Fibroblast of lung (primary cell): ENCODE results near the gene SCN5A.

Experiments
- EZH2 ChIP-seq: IDR thresholded peaks from 2 replicates; pipeline ENCODE4 v1.5.1; 2012; ENCODE audit warnings: low read length, control low read depth, mild to moderate bottlenecking; ENCODE audit errors: missing control alignments
- TF ChIP-seq, protein P1 (sequence below), 2 donors: IDR thresholded peaks in 1 of 2; conservative IDR thresholded peaks in 1 of 2; 1 replicate in 1 of 2; 2 replicates in 1 of 2; pipeline ENCODE4 v1.5.1; 2011 to 2012; ENCODE audit warnings: low read length in 2 of 2, control low read depth in 1 of 2, inconsistent platforms in 1 of 2, low read depth in 1 of 2, mild to moderate bottlenecking in 1 of 2

DNA sequence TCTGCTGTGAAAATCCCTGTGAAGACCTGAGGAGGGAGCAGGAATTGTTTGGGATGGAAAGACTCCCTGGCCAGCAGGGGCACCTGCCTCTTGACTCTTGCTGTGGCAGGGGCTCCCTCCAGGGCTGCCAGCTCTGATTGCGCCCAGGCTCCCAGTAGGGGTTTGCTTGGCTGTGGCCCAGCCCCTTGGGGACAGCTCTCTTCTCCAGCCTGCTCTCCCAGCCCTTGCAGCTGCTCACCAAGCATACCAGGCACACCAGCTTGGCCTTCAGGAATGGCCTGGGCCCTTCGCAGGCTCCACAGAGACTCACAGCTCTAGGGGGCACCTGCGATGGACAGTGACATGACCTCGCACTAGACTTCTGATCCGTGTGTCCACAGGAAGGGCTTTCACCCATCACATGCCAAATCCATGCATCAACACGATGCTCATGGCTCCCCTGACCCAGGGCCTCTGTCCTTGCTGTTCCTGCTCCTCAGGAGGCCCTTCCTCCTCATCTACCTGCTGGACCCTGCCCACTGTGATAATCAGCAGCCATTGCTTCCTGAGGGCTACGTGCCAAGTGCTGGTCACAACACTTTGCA, 61.8 kb downstream of the SCN5A start:
- TF ChIP-seq, protein P1, sequence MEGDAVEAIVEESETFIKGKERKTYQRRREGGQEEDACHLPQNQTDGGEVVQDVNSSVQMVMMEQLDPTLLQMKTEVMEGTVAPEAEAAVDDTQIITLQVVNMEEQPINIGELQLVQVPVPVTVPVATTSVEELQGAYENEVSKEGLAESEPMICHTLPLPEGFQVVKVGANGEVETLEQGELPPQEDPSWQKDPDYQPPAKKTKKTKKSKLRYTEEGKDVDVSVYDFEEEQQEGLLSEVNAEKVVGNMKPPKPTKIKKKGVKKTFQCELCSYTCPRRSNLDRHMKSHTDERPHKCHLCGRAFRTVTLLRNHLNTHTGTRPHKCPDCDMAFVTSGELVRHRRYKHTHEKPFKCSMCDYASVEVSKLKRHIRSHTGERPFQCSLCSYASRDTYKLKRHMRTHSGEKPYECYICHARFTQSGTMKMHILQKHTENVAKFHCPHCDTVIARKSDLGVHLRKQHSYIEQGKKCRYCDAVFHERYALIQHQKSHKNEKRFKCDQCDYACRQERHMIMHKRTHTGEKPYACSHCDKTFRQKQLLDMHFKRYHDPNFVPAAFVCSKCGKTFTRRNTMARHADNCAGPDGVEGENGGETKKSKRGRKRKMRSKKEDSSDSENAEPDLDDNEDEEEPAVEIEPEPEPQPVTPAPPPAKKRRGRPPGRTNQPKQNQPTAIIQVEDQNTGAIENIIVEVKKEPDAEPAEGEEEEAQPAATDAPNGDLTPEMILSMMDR (conservative IDR thresholded peaks at IDR 0.05 in 1 of 2, IDR thresholded peaks at IDR 0.05 in 1 of 2; ENCODE audit: low read depth in 1 of 2, low read length in 2 of 2): no peak
- TF ChIP-seq EZH2: no peak
